ENCODE measurements around the gene CASQ1.

- TF ChIP-seq TAF1 (IDR thresholded peaks at IDR 0.05; ENCODE audit: low read depth): no peak
- TF ChIP-seq TEAD4 (IDR thresholded peaks at IDR 0.05): no peak
- no peak for TF ChIP-seq TCF12 (IDR thresholded peaks at IDR 0.05; ENCODE audit: low read depth)
- TF ChIP-seq CREB1 (IDR thresholded peaks at IDR 0.05; ENCODE audit: low read depth): no peak
- TF ChIP-seq EGR1 (IDR thresholded peaks at IDR 0.05): no peak
- no peak for TF ChIP-seq MAX (IDR thresholded peaks at IDR 0.05)
- TF ChIP-seq RAD21 (IDR thresholded peaks at IDR 0.05; ENCODE audit: low read depth): no peak
- TF ChIP-seq USF1 (IDR thresholded peaks at IDR 0.05): no peak
- TF ChIP-seq REST (IDR thresholded peaks at IDR 0.05; ENCODE audit: low read depth): no peak
- TF ChIP-seq EP300 (IDR thresholded peaks at IDR 0.05; ENCODE audit: borderline replicate concordance): no peak
- no peak for TF ChIP-seq YY1 (IDR thresholded peaks at IDR 0.05; ENCODE audit: low read depth)
Measured at GRCh38 chr1:160186246-160186645, 4.1 kb upstream of the CASQ1 start.
